Right ventricle myocardium inferior (tissue), 1 donor: ENCODE results near the gene MLXIPL. TPM values are rescaled to one million over a fixed set of nuclear protein-coding genes. Genes with fewer than 3 reads are reported as not detected.

Experiments used
- ATAC-seq: fragments of 200-7000 bp; cut with Tn5 transposase; one replicate; pipeline ENCODE4 v1.9.1; 2020; ENCODE audit warnings: mild to moderate bottlenecking, moderate library complexity
- DNase-seq: peaks from one replicate; pipeline ENCODE4 v3.0.0; 2021; ENCODE audit errors: missing footprints
- intact Hi-C: fragments of 100-400 bp; cut with DNase I; formaldehyde crosslinking; loops from one replicate; pipeline ENCODE4 v1.11.0; 2022
- total RNA-seq: library from RNA; stranded (reverse); fragmentation: NEBNext Ultra II Directional; extraction: Animal tissue kit (Norgen Biotek cat#: 25700); gene quantifications from one replicate; pipeline ENCODE4 v1.2.1, GENCODE V29; 2021
- donor health status: DM: no; HTN: yes; CAD: no; lungs with severe emphysema.

Gene MLXIPL
- total RNA-seq, 1 donor from 2014 or later: 6.4 TPM

- intact Hi-C loops: no loop called here
- no peak for ATAC-seq
- DNase-seq: peak; percentile 45
Observed at GRCh38 chr7:73647725-73648592, 23.6 kb upstream of the MLXIPL start.

GRCh38 chr7:73646785-73647724 is 22.7 kb upstream of the MLXIPL start:
- DNase-seq: peak; percentile 31
- intact Hi-C loops: no loop called here
- ATAC-seq: no peak

DNA sequence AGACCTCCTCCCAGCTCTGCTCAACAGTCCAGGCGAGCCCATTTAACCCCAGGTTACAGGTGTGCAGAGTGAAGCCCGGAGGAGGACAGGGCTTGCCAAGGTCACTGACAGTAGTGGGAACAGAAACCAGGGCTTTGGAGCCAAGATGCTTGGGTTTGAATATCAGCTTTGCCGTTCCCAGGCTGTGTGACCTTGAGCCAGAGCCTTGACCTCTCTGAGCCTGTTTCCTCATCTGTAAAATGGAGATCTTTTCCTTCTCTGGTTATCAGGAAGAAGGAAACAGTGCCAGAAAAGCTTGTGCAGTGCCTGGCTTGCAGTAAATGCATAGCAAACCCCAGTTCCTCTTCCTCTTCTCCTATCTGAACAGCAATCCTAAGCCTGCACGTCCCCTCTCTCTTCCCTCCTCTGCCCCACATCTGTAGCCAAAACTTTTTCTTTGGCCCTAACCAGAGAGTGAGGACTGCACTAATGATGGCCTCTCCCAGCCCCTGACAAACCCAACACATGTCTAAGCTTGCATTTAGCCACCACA is 21.4 kb upstream of the MLXIPL start:
- intact Hi-C loops: no loop called here
- DNase-seq: no peak
- no peak for ATAC-seq

- ATAC-seq (no peak), DNase-seq (no peak)
- intact Hi-C loops: no loop called here
Observed at GRCh38 chr7:73644688-73645286, 20.5 kb upstream of the MLXIPL start.

GRCh38 chr7:73642834-73643233 is 18.5 kb upstream of the MLXIPL start:
- ATAC-seq: no peak
- intact Hi-C loops: no loop called here
- no peak for DNase-seq

GRCh38 chr7:73638911-73639310 is 14.6 kb upstream of the MLXIPL start:
- DNase-seq: no peak
- intact Hi-C loops: no loop called here
- no peak for ATAC-seq

DNA sequence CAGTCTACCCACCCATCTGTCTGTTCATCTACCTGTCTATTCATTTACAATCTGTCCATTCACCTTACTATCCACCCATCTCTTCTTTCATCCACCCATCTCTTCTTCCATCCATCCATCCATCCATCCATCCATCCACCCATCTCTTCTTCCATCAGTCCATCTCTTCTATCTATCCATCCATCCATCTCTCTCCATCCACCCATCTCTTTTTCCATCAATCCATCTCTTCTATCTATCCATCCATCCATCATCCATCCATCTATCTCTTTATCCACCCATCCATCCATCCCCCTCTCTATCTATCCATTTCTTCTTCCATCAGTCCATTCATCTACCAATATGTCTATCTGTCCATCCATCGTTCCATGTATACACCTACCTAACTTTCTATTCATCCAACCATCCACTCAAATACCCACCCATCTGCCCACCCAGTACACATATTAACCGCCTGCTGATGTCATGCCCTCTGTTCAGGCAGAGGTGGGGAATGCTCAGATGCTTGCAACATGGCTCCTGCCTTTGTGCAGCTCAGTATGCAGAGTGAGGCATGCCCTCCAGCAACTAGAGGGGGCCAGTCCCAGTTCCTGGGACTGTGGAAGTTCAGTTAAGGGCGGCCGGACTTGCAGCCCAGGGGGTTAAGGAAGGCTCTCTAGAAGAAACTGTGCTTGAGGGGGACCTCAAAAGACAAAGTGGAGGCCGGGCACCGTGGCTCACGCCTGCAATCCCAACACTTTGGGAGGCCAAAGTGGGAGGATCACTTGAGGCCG is 11.3 kb upstream of the MLXIPL start:
- intact Hi-C loops: no loop called here
- ATAC-seq (no peak), DNase-seq (peak; percentile 50)

GRCh38 chr7:73633844-73634243 is 9.5 kb upstream of the MLXIPL start:
- intact Hi-C loops: no loop called here
- ATAC-seq (no peak), DNase-seq (no peak)

GRCh38 chr7:73633323-73633722 is 9.0 kb upstream of the MLXIPL start:
- DNase-seq: no peak
- intact Hi-C loops: no loop called here
- ATAC-seq: no peak

GRCh38 chr7:73631558-73631957 is 7.2 kb upstream of the MLXIPL start:
- intact Hi-C loops: no loop called here
- ATAC-seq (no peak), DNase-seq (no peak)

DNA sequence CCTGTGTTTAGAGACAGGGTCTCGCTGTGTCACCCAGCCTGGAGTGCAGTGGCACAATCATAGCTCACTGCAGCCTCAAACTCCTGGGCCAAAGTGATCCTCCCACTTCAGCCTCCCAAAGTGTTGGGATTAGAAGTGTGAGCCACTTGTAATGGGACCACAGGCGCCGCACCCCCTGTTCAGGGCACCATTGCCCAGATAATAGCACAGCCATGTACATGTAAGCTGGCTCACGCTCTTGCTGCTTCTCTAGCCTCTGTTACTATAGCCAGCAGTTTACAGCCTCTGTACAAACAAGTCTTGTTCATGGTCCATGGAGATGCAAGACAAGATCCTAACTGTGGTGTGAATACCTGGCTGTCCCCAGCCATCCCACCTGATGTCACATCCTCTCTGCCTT is 4.2 kb upstream of the MLXIPL start:
- no peak for ATAC-seq
- intact Hi-C loops: no loop called here
- peak; percentile 53 for DNase-seq

DNA sequence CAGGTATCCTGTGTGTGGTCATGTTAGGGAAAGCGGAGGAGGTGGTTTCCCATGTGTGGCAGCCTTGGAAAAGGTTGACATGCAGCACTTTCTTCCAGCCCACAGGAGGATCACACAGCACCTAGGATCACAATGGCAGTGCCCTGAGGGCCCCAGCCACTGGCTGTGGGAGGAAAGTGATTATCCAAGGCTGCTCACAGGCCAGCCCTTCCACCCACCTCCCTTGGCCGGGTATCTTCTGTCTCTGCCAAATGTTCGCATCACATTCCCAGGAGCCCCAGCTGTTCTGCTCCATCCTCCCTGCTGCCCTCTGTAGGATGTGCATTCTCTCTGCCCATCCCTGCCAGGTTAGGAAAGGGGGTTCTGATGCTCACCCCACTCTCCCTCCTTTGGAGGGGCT is 2.5 kb upstream of the MLXIPL start:
- DNase-seq (peak; percentile 56), ATAC-seq (no peak)

GRCh38 chr7:73625276-73625675 is 954 bp upstream of the MLXIPL start:
- no peak for ATAC-seq
- intact Hi-C loops: no loop called here
- DNase-seq: peak; percentile 45

More for the DNA sequence above, 2.5 kb upstream of the MLXIPL start:
- intact Hi-C loops: no loop called here

- no peak for DNase-seq
- intact Hi-C loops: no loop called here
- ATAC-seq: no peak
Observed at GRCh38 chr7:73624669-73625001, 313 bp upstream of the MLXIPL start.

DNA sequence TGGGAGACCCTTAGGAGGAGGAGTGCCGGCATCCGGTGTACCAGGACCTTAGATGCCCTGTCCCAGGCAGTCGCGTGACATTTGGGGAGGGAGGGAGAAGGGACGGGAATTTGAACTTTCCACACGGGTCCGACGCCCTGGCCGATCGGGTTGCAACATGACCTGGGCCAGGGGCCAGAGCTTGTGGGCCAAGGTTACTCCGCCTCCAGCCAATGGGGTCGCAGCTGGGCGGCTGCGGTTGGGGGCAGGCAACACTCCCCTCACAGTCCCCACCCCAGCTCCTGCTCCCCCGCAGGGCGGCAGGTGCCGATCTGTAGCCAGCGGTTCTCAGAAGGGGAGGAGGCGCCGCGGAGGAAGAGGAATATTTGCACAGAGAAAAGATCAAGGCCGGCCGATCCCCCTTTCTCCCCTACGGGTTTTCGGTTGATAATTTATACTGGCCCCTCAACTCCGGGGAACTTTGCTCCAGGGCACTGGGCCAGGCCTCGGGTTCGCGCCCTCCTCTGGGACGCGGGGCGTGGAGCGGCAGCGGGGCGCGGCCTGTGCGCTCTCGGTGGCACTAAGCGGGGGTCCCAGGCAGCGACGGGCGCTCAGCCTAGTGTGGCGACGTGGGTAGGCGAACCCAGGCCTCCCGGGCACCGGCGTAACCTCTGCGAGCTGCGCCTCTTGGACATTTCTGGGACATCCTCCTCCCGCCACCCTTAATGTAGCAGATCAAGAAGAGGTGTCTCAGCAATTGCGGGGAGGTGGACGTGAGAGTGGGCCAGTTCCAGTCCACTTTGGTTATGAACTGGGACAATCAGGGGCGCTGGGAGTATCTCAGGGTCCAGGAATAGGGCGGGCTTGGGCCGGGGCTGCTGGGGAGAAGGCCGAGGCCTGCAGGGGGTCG is 1.2 kb downstream of the MLXIPL start:
- peak; percentile 65 for ATAC-seq
- DNase-seq: peak; percentile 69
- intact Hi-C loops: no loop called here

DNA sequence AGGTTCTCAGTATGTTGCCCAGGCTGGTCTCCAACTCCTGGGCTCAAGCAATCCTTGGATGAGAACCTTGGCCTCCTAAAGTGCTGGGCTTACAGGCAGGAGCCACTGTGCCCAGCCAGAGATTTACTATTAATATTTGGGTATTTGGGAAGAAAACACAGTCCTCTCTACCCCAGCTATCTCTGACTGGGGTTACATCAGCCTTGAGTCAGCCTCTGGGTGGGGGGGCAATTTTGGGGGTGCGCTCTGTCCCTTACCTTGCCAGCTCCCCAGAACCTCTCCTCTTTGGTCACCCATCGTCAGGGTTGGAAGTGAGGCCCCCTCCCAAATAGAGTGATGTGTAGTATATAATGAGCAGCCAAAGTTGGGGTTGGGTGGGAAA is 1.8 kb downstream of the MLXIPL start:
- intact Hi-C loops: no loop called here
- DNase-seq (no peak), ATAC-seq (no peak)

GRCh38 chr7:73621168-73622063 is 2.9 kb downstream of the MLXIPL start:
- intact Hi-C loops: no loop called here
- ATAC-seq (no peak), DNase-seq (no peak)
